ENCODE results near the gene INTS11.
"Not testable (repeated sequence)": the region's sequence is repeated elsewhere in the genome, so short reads cannot be mapped to it uniquely, and the experiment has no call there.

Gene INTS11

GRCh38 chr1:1318777-1319645 lies 5.4 kb downstream of the INTS11 start:
- ChIA-PET CTCF (interaction anchor here (1.0 kb wide), 1 partner anchor 8 kb away, joined by 4 read pairs; no protein-coding TSS in a partner anchor), POLR2A (no interaction called here)
- DNase-seq (ENCODE audit: extremely low spot score): no peak
- TF ChIP-seq, protein P1, sequence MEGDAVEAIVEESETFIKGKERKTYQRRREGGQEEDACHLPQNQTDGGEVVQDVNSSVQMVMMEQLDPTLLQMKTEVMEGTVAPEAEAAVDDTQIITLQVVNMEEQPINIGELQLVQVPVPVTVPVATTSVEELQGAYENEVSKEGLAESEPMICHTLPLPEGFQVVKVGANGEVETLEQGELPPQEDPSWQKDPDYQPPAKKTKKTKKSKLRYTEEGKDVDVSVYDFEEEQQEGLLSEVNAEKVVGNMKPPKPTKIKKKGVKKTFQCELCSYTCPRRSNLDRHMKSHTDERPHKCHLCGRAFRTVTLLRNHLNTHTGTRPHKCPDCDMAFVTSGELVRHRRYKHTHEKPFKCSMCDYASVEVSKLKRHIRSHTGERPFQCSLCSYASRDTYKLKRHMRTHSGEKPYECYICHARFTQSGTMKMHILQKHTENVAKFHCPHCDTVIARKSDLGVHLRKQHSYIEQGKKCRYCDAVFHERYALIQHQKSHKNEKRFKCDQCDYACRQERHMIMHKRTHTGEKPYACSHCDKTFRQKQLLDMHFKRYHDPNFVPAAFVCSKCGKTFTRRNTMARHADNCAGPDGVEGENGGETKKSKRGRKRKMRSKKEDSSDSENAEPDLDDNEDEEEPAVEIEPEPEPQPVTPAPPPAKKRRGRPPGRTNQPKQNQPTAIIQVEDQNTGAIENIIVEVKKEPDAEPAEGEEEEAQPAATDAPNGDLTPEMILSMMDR (IDR thresholded peaks at IDR 0.05; ENCODE audit: control extremely low read depth, extremely low read depth, low read depth, missing control alignments): no peak

GRCh38 chr1:1318131-1318652 lies 6.3 kb downstream of the INTS11 start:
- ChIA-PET CTCF (no interaction called here), POLR2A (no interaction called here)
- TF ChIP-seq, protein P1 (IDR thresholded peaks at IDR 0.05; ENCODE audit: control extremely low read depth, extremely low read depth, low read depth, missing control alignments): no peak
- no peak for DNase-seq (ENCODE audit: extremely low spot score)

DNA sequence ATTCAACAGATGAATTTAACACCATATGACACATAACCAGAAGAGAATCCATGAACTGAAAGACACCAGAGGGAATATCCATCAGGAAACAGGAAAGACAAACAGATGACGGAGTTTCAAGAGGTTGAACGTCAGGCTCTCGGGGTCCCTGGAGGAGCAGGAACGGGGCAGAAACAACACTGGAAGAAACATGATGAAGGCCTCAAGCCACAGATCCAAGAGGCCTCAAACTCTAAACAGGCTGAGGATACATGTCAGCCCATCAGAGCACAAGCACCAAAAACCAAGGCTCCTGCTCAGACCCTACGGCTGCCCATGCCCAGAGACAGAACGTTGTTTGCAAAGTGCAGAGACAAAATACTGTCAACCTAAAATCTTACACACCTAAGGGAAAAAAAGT lies 7.0 kb downstream of the INTS11 start:
- DNase-seq (ENCODE audit: extremely low spot score): no peak
- ChIA-PET POLR2A (no interaction called here), CTCF (no interaction called here)
- TF ChIP-seq, protein P1 (IDR thresholded peaks at IDR 0.05; ENCODE audit: control extremely low read depth, extremely low read depth, low read depth, missing control alignments): no peak

DNA sequence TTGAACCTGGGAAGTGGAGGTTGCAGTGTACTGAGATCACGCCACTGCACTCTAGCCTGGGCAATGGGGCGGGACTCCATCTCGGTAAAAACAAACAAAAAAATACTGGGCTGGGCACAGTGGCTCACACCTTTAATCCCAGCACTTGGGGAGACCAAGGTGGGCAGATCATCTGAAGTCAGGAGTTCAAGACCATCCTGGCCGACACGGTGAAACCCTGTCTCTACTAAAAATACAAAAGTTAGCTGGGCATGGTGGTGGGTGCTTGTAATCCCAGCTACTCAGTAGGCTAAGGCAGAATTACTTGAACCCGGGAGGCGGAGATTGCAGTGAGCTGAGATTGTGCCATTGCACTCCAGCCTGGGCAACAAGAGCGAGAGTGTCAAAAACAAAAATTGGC lies 8.3 kb downstream of the INTS11 start:
- DNase-seq (ENCODE audit: extremely low spot score); POLR2A ChIA-PET; CTCF ChIA-PET: not testable (repeated sequence)

DNA sequence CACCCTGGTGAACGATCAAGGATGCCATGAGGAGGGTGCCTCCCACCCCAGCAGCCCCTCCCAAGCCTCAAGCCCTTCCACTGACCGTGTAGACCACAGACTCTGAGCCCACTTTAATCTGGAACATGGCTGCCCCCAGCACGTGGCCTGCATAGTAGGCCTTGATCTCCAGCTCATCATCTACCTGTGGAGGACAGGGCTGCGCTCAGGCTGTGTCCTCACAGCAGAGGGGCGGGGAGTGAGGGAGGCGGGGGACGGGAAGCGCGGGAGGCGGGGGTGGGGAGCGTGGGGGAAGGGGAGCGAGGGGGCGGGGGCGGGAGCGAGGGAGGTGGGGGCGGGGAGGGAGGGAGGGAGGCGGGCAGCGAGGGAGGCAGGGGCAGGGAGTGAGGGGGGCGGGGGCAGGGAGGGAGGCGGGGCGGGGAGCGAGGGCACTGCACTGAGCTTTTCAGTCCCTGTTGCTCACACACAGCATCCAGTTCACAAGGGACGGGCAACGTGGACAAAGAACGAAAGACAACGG lies 9.0 kb downstream of the INTS11 start:
- TF ChIP-seq, protein P1 (IDR thresholded peaks at IDR 0.05; ENCODE audit: control extremely low read depth, extremely low read depth, low read depth, missing control alignments): no peak
- POLR2A ChIA-PET: no interaction called here
- DNase-seq (ENCODE audit: extremely low spot score): no peak
- CTCF ChIA-PET: interaction anchor here (1.5 kb wide), 1 partner anchor 56 kb away, joined by 4 read pairs; no protein-coding TSS in a partner anchor

DNA sequence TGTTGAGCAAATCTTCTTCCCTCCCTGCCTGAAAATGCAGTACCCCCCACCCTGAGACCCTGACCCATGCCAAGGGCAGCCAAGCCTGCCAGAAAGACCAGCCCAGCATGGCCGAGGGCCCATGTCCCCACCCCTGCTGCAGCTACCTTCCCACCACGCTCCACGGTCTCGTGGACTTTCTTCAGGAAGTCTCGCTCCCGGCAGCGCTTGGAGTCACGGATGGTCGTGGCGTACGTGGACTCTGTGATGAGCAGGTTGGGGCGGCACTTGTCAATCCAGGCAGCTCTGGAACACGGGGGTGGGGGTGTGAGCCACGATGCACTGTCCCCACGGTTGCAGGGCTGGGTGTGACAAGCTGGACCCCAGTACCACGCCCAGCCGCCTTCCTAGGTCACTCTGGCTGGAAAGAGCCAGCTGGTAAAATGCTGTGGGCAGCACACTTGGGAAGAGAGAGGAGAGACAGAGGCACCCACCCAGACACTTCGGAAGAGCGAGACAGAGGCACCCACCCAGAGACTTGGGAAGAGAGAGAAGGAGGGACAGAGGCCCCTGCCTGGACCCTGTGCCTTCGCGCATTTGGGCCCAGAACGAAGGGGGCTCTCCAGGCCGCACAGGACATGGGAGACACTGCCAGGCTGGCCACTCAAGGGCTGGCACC lies 9.7 kb downstream of the INTS11 start:
- TF ChIP-seq, protein P1 (IDR thresholded peaks at IDR 0.05; ENCODE audit: control extremely low read depth, extremely low read depth, low read depth, missing control alignments): no peak
- DNase-seq (ENCODE audit: extremely low spot score): no peak
- ChIA-PET CTCF (interaction anchor here (1.5 kb wide), 1 partner anchor 57 kb away, joined by 4 read pairs; no protein-coding TSS in a partner anchor), POLR2A (no interaction called here)
